Spleen (tissue), 11 donors: ENCODE results near the gene MCM3AP. TPM values are rescaled to one million over a fixed set of nuclear protein-coding genes. Genes with fewer than 3 reads are reported as not detected.

Source experiments
- DNase-seq: peaks from one replicate; pipeline ENCODE4 v3.0.0-alpha.2; 2020
- H3K27ac ChIP-seq, 8 donors: fragments of 200-600 bp; sonication (generic) in 7 of 8; 1 replicate in 4 of 8; 2 replicates in 4 of 8; pipeline versions ENCODE4 v1.5.0 to v1.8.0; 2016 to 2021; ENCODE audit warnings: inconsistent platforms in 4 of 8, mild to moderate bottlenecking in 4 of 8, moderate library complexity in 1 of 8
- H3K27me3 ChIP-seq, 7 donors: fragments of 200-600 bp; sonication (generic) in 6 of 7; replicated peaks in 1 of 7; 1 replicate in 4 of 7; 2 replicates in 3 of 7; pipeline versions ENCODE4 v1.5.0 to v1.8.0; 2016 to 2021; ENCODE audit warnings: inconsistent platforms in 3 of 7, mild to moderate bottlenecking in 1 of 7
- H3K36me3 ChIP-seq, 6 donors: fragments of 200-600 bp; sonication (generic) in 5 of 6; 1 replicate in 4 of 6; 2 replicates in 2 of 6; pipeline versions ENCODE4 v1.5.0 to v1.8.0; 2016 to 2021; ENCODE audit warnings: inconsistent platforms in 2 of 6
- H3K4me1 ChIP-seq, 6 donors: fragments of 200-600 bp; sonication (generic) in 5 of 6; 1 replicate in 3 of 6; 2 replicates in 3 of 6; pipeline versions ENCODE4 v1.5.0 to v1.8.0; 2016 to 2021; ENCODE audit warnings: inconsistent platforms in 3 of 6
- H3K4me3 ChIP-seq, 8 donors: fragments of 200-600 bp; sonication (generic) in 7 of 8; 1 replicate in 4 of 8; 2 replicates in 4 of 8; pipeline versions ENCODE4 v1.5.0 to v1.8.0; 2016 to 2021; ENCODE audit warnings: inconsistent platforms in 4 of 8, mild to moderate bottlenecking in 4 of 8, moderate library complexity in 2 of 8
- H3K9me3 ChIP-seq, 8 donors: fragments of 200-600 bp; sonication (generic) in 7 of 8; 1 replicate in 4 of 8; 2 replicates in 4 of 8; pipeline versions ENCODE4 v1.5.0 to v1.8.0; 2016 to 2021; ENCODE audit warnings: inconsistent platforms in 4 of 8
- POLR2A ChIP-seq, 3 donors: fragments of 450-650 bp; IDR thresholded peaks; one replicate each; pipeline ENCODE4 v1.5.1; 2017; ENCODE audit warnings: antibody characterized with exemption in 3 of 3, mild to moderate bottlenecking in 1 of 3
- POLR2AphosphoS5 ChIP-seq, 3 donors: sonication (generic); formaldehyde crosslinking; IDR thresholded peaks; one replicate each; pipeline ENCODE4 v1.5.1; 2017; ENCODE audit warnings: antibody characterized with exemption in 3 of 3
- WGBS, 5 donors: extraction: QIAGEN DNeasy Blood & Tissue Kit in 3 of 5; methylation state at CpG; one replicate each; pipeline versions ENCODE4 v1.1.5 to v1.1.7; 2013 to 2018; 5-methylcytosine and 5-hydroxymethylcytosine counted together
- intact Hi-C: fragments of 100-400 bp; cut with DNase I; formaldehyde crosslinking; loops from one replicate; pipeline ENCODE4 v1.15.0; 2023; ENCODE audit warnings: low total_unique reads
- polyA plus RNA-seq, 3 donors: library from polyadenylated mRNA; stranded (reverse); fragments of 200-250 nt; gene quantifications; one replicate each; pipeline ENCODE4 v1.2.1, GENCODE V29; 2013
- total RNA-seq, 7 donors: library from RNA; depleted of rRNA in 3 of 7; stranded (reverse); fragments of >200 nt in 3 of 7; fragmentation: NEBNext Ultra II Directional in 4 of 7; extraction: Animal tissue kit (Norgen Biotek cat#: 25700) in 4 of 7; gene quantifications; one replicate each; pipeline versions ENCODE4 v1.1.0 to v1.2.1, GENCODE V29; 2016 to 2021
- TF ChIP-seq, protein P1 (sequence below), 11 experiments: fragments of 200-600 bp in 7 of 11; fragments of 450-650 bp in 4 of 11; sonication (generic) in 4 of 11; IDR thresholded peaks in 8 of 11; conservative IDR thresholded peaks in 3 of 11; 1 replicate in 7 of 11; 2 replicates in 4 of 11; pipeline versions ENCODE4 v1.4.0 to v1.8.0; 2016 to 2021; ENCODE audit warnings: antibody characterized with exemption in 11 of 11, inconsistent platforms in 4 of 11, mild to moderate bottlenecking in 1 of 11
- donor health status: healthy with polysubstance abuse.
- donor health status: DM: no; HTN: no; CAD: no; lungs with moderate emphysema.
- donor health status: DM: no; HTN: no; CAD: no.
- donor health status: Bipolar disorder and iron deficiency.
- donor health status: healthy.
- donor health status: DM: no; HTN: no; CAD: no.
- donor health status: DM: yes; HTN: yes; CAD: no.

Gene MCM3AP
- total and polyA plus RNA-seq, 10 donors = 35.2 to 144 (median 103) TPM

DNA sequence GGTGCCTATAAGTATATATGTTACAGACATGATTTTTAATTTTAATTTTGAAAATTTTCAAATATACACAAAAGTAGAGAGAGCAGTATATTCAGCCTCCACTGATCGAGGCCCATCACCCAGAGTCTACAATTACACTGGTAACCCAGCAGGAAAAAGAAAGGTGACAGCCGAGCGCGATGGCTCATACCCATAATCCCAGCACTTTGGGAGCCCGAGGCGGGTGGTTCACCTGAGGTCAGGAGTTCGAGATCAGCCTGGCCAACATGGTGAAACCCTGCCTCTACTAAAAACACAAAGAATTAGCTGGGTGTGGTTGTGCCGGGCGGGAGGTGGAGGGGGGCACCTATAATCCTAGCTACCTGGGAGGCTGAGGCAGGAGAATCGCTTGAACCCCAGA is 2.1 kb upstream of the MCM3AP start:
- H3K4me3 ChIP-seq = peak overlapping the region in 1 of 8 donors; percentile 90
- no peak for DNase-seq
- peak overlapping the region in 1 of 8 donors; percentile 98 for H3K27ac ChIP-seq
- 86 to 94% (median 91%) methylated on average over 10 of the region's 10 CpGs for WGBS, 5 donors
- H3K4me1 ChIP-seq = peaks cover 28 to 80% (median 42%) of the 10 kb centered on the region in 6 donors
- TF ChIP-seq, protein P1, sequence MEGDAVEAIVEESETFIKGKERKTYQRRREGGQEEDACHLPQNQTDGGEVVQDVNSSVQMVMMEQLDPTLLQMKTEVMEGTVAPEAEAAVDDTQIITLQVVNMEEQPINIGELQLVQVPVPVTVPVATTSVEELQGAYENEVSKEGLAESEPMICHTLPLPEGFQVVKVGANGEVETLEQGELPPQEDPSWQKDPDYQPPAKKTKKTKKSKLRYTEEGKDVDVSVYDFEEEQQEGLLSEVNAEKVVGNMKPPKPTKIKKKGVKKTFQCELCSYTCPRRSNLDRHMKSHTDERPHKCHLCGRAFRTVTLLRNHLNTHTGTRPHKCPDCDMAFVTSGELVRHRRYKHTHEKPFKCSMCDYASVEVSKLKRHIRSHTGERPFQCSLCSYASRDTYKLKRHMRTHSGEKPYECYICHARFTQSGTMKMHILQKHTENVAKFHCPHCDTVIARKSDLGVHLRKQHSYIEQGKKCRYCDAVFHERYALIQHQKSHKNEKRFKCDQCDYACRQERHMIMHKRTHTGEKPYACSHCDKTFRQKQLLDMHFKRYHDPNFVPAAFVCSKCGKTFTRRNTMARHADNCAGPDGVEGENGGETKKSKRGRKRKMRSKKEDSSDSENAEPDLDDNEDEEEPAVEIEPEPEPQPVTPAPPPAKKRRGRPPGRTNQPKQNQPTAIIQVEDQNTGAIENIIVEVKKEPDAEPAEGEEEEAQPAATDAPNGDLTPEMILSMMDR (IDR thresholded peaks at IDR 0.05 in 8 of 11, conservative IDR thresholded peaks at IDR 0.05 in 3 of 11) = no peak
- TF ChIP-seq POLR2A (IDR thresholded peaks at IDR 0.05) = no peak
- no peak for TF ChIP-seq POLR2AphosphoS5 (IDR thresholded peaks at IDR 0.05)
- peaks cover 0 to 42% (median 17%) of the 10 kb centered on the region in 6 donors for H3K36me3 ChIP-seq
- intact Hi-C loops = loop anchor here (5.0 kb wide), 1 partner anchor 40 kb away; a partner anchor contains a TSS
- H3K27me3 ChIP-seq = no peaks in the 10 kb centered on the region
- H3K9me3 ChIP-seq = no peaks in the 10 kb centered on the region

DNA sequence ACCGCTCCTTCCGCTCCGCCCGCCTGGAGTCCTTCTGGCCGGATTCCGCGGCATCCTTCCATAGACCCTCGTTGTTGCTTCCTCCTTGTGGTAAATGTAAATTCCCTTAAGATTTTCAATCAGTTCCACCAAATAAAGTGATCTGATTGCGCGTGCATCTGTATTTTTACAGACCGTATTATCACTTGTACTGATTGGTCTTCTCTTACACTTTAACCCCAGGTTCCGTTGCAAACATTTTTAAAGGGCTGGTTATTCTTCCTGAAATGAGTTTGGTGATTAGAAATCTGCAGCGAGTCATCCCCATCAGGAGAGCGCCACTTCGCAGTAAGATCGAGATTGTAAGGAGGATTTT is 1.2 kb upstream of the MCM3AP start:
- Histone ChIP-seq H3K27me3 (no peaks in the 10 kb centered on the region), H3K9me3 (no peaks in the 10 kb centered on the region), H3K4me1 (peaks cover 37 to 89% (median 51%) of the 10 kb centered on the region in 6 donors), H3K27ac (peak overlapping the region; percentile 90 to 98 (median 96)), H3K36me3 (peaks cover 0 to 43% (median 16%) of the 10 kb centered on the region in 6 donors), H3K4me3 (peak overlapping the region; percentile 68 to 99 (median 92))
- 1 to 2% (median 2%) methylated on average over 16 of the region's 16 CpGs for WGBS, 5 donors
- intact Hi-C loops = loop anchor here (5.0 kb wide), 1 partner anchor 41 kb away; a partner anchor contains a TSS
- no peak for DNase-seq
- TF ChIP-seq POLR2A (IDR thresholded peaks at IDR 0.05) = no peak

DNA sequence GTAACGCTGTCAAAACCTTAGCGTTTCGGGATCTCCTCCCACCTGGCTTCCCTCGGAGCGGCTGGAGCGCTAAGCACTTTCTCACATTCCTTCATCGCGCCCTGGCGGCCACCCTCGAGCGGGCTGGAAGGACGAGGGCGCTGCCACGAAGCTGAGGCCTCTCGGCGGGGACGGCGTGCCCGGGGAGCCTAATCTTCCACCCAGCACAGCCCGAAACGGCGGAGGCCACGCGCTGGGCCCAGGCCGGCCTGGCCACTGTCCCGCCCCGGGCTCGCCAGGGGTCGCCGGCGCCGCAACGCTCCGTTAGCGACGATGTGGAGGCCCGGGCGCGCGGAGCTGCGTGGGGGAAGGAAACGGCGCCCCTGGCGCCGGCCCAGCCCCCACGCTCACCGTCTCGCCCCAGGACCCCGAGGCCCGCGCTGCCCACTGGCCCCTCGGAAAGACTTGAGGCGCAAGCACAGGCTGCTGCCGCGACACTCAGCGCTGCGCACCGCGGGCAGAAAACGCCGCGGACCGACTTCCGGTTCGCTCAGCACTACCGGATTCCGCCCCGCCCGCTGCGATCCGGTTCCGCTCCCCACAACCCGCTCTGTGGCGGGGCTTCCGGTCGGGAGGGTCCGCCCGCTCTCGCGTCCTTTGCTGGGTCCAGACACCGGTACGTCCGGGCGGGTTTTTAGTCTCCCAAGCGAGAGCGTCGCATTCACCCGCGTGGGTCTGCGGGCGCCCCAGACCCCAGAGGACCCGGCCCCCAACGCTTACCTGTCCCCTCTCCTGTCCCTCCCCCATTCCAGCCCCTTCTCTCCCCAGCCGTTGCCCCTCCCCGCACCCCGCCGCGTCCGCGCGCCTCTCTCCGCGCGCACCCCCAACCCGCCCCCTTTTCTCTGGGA is 593 bp upstream of the MCM3AP start, which contains the start of gene YBEY:
TSS of gene YBEY (plus strand) at position 582 of the 887 bp plus-strand sequence. CDS start 572 bp downstream, outside the sequence.
- intact Hi-C loops = loop anchor here (5.0 kb wide), 1 partner anchor 41 kb away; a partner anchor contains a TSS
- no peaks in the 10 kb centered on the region for H3K27me3 ChIP-seq
- H3K9me3 ChIP-seq = no peaks in the 10 kb centered on the region
- DNase-seq = peak; percentile 97
- peaks cover 0 to 43% (median 15%) of the 10 kb centered on the region in 6 donors for H3K36me3 ChIP-seq
- TF ChIP-seq POLR2AphosphoS5 (IDR thresholded peaks at IDR 0.05) (peak; percentile 91 to 95 (median 92)), POLR2A (IDR thresholded peaks at IDR 0.05) (peak; percentile 11 to 51 (median 51))
- TF ChIP-seq, protein P1 (IDR thresholded peaks at IDR 0.05 in 8 of 11, conservative IDR thresholded peaks at IDR 0.05 in 3 of 11) = peak in 9 of 11 experiments; percentile 12 to 69 (median 30)
- H3K4me3 ChIP-seq = peak within 1 kb of the TSS; percentile 68 to 99 (median 92)
- H3K4me1 ChIP-seq = peaks cover 39 to 92% (median 57%) of the 10 kb centered on the region in 6 donors
- 0 to 1% (median 1%) methylated on average over 66 to 105 of the region's 105 CpGs for WGBS, 5 donors
- peak within 1 kb of the TSS; percentile 90 to 98 (median 96) for H3K27ac ChIP-seq

DNA sequence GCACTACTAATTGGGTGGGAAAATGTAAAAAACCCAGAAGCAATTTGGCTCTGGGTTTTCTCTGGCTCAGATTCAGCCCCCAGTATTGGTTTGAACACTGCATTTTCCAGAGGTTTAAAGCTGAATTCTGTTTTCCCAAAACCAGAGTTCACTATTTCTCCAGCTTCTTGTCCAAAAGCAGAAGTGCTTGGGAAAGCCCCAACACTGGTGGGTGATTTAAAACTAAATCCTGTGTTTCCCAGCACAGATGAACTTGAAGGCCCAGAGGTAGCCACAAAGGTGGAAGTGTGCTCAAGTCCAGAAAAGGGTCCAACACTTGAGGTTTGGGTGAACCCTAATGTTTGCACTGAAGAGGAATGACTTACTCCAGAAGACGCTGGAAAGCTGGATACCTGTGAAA is 678 bp downstream of the MCM3AP start:
- 71 to 100% (median 88%) methylated on average over 1 of the region's 1 CpG for WGBS, 5 donors
- H3K27me3 ChIP-seq = no peaks in the 10 kb centered on the region
- TF ChIP-seq, protein P1 (IDR thresholded peaks at IDR 0.05 in 8 of 11, conservative IDR thresholded peaks at IDR 0.05 in 3 of 11) = no peak
- intact Hi-C loops = loop anchor here (5.0 kb wide), 1 partner anchor 43 kb away; a partner anchor contains a TSS
- peak overlapping the region in 6 of 8 donors; percentile 68 to 99 (median 95) for H3K4me3 ChIP-seq
- no peaks in the 10 kb centered on the region for H3K9me3 ChIP-seq
- peaks cover 39 to 88% (median 60%) of the 10 kb centered on the region in 6 donors for H3K4me1 ChIP-seq
- H3K36me3 ChIP-seq = peaks cover 1 to 51% (median 25%) of the 10 kb centered on the region in 6 donors
- peak overlapping the region in 5 of 8 donors; percentile 1 to 98 (median 49) for H3K27ac ChIP-seq
- no peak for DNase-seq
